ENCODE measurements around the gene TTC38.

The TTC38 gene

DNA sequence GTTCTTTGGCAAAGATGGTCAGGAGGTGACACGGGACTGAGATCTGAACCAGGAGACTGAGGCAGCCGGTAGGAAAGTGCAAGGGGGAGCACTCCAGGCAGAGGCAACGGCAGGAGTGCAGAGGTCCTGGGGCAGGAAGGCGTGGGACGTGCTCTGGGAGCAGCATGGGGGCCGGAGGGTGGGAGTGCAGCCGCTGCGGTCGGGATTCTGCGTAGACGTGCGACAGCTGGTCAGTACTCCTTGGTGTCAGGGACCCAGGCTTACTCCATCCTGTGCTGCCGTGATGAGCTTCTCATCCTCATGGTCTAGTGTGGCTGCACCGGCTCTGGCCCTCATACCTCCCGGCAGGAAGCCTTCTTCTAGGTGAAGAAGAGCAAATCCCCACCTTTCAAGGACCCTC is 50.8 kb downstream of the TTC38 start:
- TF ChIP-seq, protein P1, sequence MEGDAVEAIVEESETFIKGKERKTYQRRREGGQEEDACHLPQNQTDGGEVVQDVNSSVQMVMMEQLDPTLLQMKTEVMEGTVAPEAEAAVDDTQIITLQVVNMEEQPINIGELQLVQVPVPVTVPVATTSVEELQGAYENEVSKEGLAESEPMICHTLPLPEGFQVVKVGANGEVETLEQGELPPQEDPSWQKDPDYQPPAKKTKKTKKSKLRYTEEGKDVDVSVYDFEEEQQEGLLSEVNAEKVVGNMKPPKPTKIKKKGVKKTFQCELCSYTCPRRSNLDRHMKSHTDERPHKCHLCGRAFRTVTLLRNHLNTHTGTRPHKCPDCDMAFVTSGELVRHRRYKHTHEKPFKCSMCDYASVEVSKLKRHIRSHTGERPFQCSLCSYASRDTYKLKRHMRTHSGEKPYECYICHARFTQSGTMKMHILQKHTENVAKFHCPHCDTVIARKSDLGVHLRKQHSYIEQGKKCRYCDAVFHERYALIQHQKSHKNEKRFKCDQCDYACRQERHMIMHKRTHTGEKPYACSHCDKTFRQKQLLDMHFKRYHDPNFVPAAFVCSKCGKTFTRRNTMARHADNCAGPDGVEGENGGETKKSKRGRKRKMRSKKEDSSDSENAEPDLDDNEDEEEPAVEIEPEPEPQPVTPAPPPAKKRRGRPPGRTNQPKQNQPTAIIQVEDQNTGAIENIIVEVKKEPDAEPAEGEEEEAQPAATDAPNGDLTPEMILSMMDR (conservative IDR thresholded peaks at IDR 0.05) = no peak
- no peak overlapping the region for H3K27ac ChIP-seq

DNA sequence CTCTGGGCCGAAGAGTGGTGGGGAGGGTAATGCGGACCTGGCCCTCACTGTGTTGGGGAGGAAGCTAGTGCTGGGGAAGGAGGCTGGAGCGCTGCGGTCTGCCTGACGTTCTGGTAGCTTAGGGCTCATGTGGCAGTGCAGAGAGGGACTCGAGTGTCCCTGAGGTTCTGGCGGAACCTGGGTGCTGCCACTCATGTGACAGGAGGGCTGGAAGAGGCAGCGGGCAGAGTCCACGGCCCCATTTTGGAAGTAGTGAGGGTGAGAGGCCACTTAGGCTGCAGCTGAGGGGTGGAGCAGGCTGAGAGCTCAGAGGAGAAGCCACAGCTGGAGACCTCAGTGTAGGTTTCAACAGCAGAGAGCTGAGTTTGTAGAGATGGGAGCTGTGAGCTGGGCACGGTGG is 51.5 kb downstream of the TTC38 start:
- TF ChIP-seq, protein P1 (conservative IDR thresholded peaks at IDR 0.05) = no peak

DNA sequence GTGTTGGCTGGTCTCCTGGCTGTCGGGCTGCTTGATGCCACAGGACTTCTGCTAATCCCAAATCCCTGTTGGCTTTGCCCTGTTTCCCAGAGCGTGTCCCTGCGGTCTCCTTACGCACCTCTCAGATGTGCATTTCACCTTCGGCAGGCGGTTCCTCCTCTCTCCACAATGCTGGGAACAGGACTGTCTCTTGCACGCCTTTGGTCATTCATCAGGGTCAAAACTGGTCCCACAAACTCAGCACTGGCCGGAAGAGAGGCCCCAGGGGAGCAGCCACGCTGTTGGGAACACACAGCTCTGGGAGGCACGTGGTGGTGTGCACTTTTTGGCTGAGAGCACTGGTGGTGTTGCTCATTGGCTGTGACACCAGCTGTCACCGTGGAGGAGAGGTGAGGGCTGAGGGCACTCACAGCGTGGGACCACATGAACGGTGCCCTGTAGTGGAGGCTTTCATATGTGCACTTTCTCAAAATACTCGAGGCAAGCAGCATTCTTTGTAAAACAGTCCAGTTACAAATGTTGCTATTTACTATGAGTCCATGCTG is 52.4 kb downstream of the TTC38 start:
- TF ChIP-seq, protein P1 (conservative IDR thresholded peaks at IDR 0.05) = no peak
- H3K27ac ChIP-seq = no peak overlapping the region

More for the DNA sequence above, 51.5 kb downstream of the TTC38 start:
- H3K27ac ChIP-seq = no peak overlapping the region

DNA sequence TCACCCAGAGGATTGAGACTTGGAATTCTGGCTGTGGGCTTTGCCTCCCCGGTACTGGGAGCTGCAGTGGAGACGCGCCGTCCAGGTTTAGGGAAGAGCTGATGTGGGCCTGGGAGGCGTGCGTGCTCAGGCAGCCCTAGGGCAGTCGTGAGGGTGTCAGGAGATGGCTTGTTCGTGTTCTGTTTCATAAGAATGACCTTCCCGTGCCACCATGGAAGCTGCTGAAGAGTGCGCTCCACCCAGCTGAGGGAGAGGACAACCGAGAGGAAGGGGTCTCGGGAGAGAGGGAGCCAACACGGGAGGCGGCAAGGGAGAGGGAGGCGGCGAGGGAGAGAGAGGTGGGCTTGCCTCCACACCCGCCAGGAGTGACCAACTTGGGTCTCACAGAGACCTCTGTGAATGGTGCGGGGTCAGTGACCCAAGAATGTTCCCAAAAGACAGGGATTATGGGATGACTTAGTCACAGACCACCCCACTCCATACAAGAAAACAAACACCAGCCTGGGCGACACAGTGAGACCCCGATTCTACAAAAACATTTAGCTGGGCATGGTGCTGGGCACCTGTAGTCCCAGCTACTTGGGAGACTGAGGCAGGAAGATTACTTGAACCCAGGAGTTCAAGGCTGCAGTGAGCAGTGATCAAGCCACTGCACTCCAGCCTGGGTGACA is 53.0 kb downstream of the TTC38 start:
- TF ChIP-seq, protein P1 (conservative IDR thresholded peaks at IDR 0.05) = no peak

DNA sequence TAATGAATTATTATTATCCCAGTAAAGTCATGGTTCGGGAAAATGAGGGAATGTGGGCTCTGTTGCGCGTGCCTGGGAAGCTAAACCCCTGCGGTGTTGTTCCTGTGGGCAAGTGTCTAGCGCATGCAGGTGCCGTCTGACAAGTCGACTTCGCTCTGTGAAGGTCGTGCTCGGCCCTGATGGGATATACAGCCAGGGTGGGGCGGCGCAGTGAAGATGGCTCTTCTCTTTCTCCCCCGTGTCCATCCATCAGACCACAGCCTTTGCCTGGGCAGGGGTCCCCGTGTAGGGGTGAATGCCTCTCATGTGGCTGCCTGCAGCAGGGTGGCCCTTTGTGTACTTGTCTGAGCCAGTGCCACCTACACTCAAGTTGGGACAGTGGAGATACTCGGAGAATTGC is 54.9 kb downstream of the TTC38 start:
- TF ChIP-seq, protein P1 (conservative IDR thresholded peaks at IDR 0.05) = no peak
- H3K27ac ChIP-seq = no peak overlapping the region

More for the DNA sequence above, 53.0 kb downstream of the TTC38 start:
- H3K27ac ChIP-seq = no peak overlapping the region

DNA sequence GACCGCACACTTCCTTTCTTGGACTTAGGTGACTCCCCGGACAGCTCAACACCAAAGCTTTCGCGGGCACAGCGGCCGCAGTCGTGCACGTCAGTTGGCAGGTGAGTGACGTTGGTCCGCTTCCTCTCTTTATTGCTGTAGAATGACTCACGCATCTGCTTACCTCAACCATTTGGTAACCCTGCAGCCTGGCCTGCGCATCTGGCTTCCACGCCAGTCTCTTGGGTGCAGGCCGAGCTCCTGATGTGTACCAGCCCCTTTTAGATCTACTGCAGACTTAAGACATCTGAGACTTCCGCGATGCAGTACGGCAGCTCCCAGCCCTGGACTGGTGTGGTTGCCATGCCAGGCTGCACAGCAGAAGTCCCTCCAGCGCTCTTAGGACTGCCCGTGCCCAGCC is 55.4 kb downstream of the TTC38 start:
- no peak overlapping the region for H3K27ac ChIP-seq
- TF ChIP-seq, protein P1 (conservative IDR thresholded peaks at IDR 0.05) = no peak

DNA sequence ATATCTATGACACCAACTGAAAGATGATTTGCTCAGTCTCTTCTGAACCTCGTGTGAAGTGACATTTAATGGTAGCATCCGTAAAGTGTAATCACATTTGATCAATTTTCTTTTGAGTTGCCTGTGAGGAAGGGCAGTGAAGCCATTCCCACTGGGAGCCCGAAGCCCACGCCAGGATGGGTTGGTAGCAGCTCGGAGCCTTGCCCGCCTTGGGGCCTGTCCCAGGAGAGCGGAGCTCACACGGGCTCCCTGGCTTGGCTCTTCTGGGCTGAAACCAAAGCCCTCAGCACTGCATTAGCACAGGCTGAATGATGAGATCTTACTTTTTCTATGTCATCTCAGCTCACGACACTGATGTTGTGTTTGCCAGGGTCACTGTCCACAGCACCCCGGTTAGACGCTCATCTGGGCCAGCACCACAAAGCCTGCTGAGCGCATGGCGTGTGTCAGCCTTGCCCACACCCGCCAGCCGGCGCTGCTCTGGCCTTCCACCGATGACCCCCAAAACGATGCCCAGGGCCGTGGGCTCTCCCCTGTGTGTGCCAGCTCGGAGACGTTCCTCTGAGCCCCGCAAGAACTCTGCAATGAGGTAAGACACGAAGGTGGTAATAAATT is 58.4 kb downstream of the TTC38 start:
- TF ChIP-seq, protein P1 (conservative IDR thresholded peaks at IDR 0.05) = no peak
- no peak overlapping the region for H3K27ac ChIP-seq
